Smooth muscle cell (in vitro differentiated cells): Measurements from ENCODE around the gene SAMD3. TPM values are rescaled to one million over a fixed set of nuclear protein-coding genes. Genes with fewer than 3 reads are reported as not detected.

Experiments used
- DNase-seq: peaks from one replicate; lab custom pipeline; 2025; ENCODE audit not compliant: unreplicated experiment; lab: John Stamatoyannopoulos, UW
- H2AFZ ChIP-seq: fragments of 200-600 bp; sonication (generic); 2 replicates; pipeline ENCODE4 v1.6.0; 2016; ENCODE audit warnings: antibody characterized with exemption, low read depth, mild to moderate bottlenecking
- H3F3A ChIP-seq: fragments of 200-600 bp; sonication (generic); 2 replicates; pipeline ENCODE4 v1.6.0; 2017; ENCODE audit warnings: antibody characterized with exemption, low read depth
- H3K27ac ChIP-seq: fragments of 200-600 bp; sonication (generic); 2 replicates; pipeline ENCODE4 v1.5.1; 2016; ENCODE audit warnings: low read depth, mild to moderate bottlenecking
- H3K27me3 ChIP-seq: fragments of 200-600 bp; sonication (generic); 2 replicates; pipeline ENCODE4 v1.6.1; 2016; ENCODE audit warnings: low read depth, mild to moderate bottlenecking
- H3K36me3 ChIP-seq: fragments of 200-600 bp; sonication (generic); 2 replicates; pipeline ENCODE4 v1.5.1; 2016; ENCODE audit warnings: low read depth
- H3K4me1 ChIP-seq: fragments of 200-600 bp; sonication (generic); 2 replicates; pipeline ENCODE4 v1.5.1; 2016; ENCODE audit warnings: low read depth
- H3K4me2 ChIP-seq: fragments of 200-600 bp; sonication (generic); 2 replicates; pipeline ENCODE4 v1.6.0; 2016; ENCODE audit warnings: mild to moderate bottlenecking
- H3K4me3 ChIP-seq: fragments of 200-600 bp; sonication (generic); 2 replicates; pipeline ENCODE4 v1.5.1; 2016; ENCODE audit warnings: mild to moderate bottlenecking
- H3K79me2 ChIP-seq: fragments of 200-600 bp; sonication (generic); 2 replicates; pipeline ENCODE4 v1.6.0; 2016; ENCODE audit warnings: low read depth, mild to moderate bottlenecking
- H3K9ac ChIP-seq: fragments of 200-600 bp; sonication (generic); 2 replicates; pipeline ENCODE4 v1.6.0; 2016; ENCODE audit warnings: low read depth
- H3K9me3 ChIP-seq: fragments of 200-600 bp; sonication (generic); replicated peaks from 2 replicates; pipeline ENCODE4 v1.5.1; 2016; ENCODE audit warnings: low read depth
- H4K20me1 ChIP-seq: fragments of 200-600 bp; sonication (generic); 2 replicates; pipeline ENCODE4 v1.6.0; 2016; ENCODE audit warnings: low read depth
- WGBS: methylation state at CpG from one replicate; pipeline ENCODE4 v1.1.7; 2016; ENCODE audit warnings: low lambda C conversion rate; 5-methylcytosine and 5-hydroxymethylcytosine counted together
- polyA plus RNA-seq: library from polyadenylated mRNA; unstranded; fragments of >200 nt; fragmentation: Nextera tagmentation; extraction: Ambion mirVana; gene quantifications from 2 replicates; pipeline ENCODE4 v1.2.1, GENCODE V29; 2016
- total RNA-seq: library from RNA; depleted of rRNA; stranded (reverse); fragments of >200 nt; gene quantifications from 2 replicates; pipeline ENCODE4 v1.2.3, GENCODE V29; 2014
- TF ChIP-seq, protein P1 (sequence below): fragments of 200-600 bp; sonication (generic); IDR thresholded peaks from 2 replicates; pipeline ENCODE4 v1.5.1; 2017; ENCODE audit warnings: borderline replicate concordance, mild to moderate bottlenecking, antibody characterized with exemption; ENCODE audit not compliant: insufficient read depth, poor library complexity, severe bottlenecking

Gene SAMD3
- total and polyA plus RNA-seq, 2 experiments from 2014 or later = 2.1 to 3.5 TPM

- TF ChIP-seq, protein P1, sequence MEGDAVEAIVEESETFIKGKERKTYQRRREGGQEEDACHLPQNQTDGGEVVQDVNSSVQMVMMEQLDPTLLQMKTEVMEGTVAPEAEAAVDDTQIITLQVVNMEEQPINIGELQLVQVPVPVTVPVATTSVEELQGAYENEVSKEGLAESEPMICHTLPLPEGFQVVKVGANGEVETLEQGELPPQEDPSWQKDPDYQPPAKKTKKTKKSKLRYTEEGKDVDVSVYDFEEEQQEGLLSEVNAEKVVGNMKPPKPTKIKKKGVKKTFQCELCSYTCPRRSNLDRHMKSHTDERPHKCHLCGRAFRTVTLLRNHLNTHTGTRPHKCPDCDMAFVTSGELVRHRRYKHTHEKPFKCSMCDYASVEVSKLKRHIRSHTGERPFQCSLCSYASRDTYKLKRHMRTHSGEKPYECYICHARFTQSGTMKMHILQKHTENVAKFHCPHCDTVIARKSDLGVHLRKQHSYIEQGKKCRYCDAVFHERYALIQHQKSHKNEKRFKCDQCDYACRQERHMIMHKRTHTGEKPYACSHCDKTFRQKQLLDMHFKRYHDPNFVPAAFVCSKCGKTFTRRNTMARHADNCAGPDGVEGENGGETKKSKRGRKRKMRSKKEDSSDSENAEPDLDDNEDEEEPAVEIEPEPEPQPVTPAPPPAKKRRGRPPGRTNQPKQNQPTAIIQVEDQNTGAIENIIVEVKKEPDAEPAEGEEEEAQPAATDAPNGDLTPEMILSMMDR = no peak
- Histone ChIP-seq H3K79me2 (no peaks in the 10 kb centered on the region), H2AFZ (no peak overlapping the region), H3K9ac (no peak overlapping the region), H3F3A (no peaks in the 10 kb centered on the region), H4K20me1 (no peaks in the 10 kb centered on the region), H3K36me3 (no peaks in the 10 kb centered on the region), H3K4me3 (no peak overlapping the region), H3K27ac (no peak overlapping the region), H3K9me3 (no peaks in the 10 kb centered on the region), H3K27me3 (no peaks in the 10 kb centered on the region), H3K4me1 (no peaks in the 10 kb centered on the region), H3K4me2 (no peak overlapping the region)
- no peak for DNase-seq
- WGBS = 82% methylated on average over 7 of the region's 7 CpGs
Observed at GRCh38 chr6:130148181-130148580, 74.6 kb downstream of the SAMD3 start.

DNA sequence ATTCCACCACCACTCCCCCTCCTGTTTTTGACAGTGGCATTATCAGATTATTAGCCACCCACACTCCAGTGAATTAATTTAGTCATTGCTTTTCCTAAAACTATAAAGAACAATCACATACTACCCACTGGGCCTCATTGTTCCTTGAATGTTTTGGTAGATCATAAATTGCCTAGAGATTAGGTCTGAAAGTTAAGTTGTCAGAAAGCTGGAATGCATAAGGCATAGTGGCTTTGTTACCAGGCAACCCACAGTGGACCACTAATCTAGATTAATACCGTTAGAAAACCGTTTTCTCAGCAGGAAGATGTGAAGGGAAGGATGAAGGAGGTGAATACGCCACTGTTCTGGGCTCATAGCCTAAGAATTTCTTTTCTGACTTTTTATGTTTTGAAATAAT, 75.6 kb downstream of the SAMD3 start:
- no peak overlapping the region for H3K9ac ChIP-seq
- H3K9me3 ChIP-seq = no peaks in the 10 kb centered on the region
- H2AFZ ChIP-seq = no peak overlapping the region
- H3K36me3 ChIP-seq = no peaks in the 10 kb centered on the region
- no peaks in the 10 kb centered on the region for H3F3A ChIP-seq
- no peaks in the 10 kb centered on the region for H3K27me3 ChIP-seq
- no peak overlapping the region for H3K27ac ChIP-seq
- H3K4me1 ChIP-seq = no peaks in the 10 kb centered on the region
- no peak overlapping the region for H3K4me2 ChIP-seq
- TF ChIP-seq, protein P1 = no peak
- 91% methylated on average over 3 of the region's 3 CpGs for WGBS
- no peak for DNase-seq
- H3K79me2 ChIP-seq = no peaks in the 10 kb centered on the region
- H4K20me1 ChIP-seq = no peaks in the 10 kb centered on the region
- no peak overlapping the region for H3K4me3 ChIP-seq

GRCh38 chr6:130143709-130144108, 79.0 kb downstream of the SAMD3 start:
- TF ChIP-seq, protein P1 = no peak
- Histone ChIP-seq H3K27ac (peak overlapping the region; percentile 22), H3K27me3 (no peaks in the 10 kb centered on the region), H3K4me2 (no peak overlapping the region), H3K79me2 (no peaks in the 10 kb centered on the region), H3K4me3 (no peak overlapping the region), H3K4me1 (no peaks in the 10 kb centered on the region), H3K9me3 (no peaks in the 10 kb centered on the region), H3K9ac (no peak overlapping the region), H3K36me3 (no peaks in the 10 kb centered on the region), H4K20me1 (no peaks in the 10 kb centered on the region), H2AFZ (no peak overlapping the region), H3F3A (no peaks in the 10 kb centered on the region)
- DNase-seq = no peak
- 79% methylated on average over 3 of the region's 3 CpGs for WGBS

- Histone ChIP-seq H2AFZ (no peak overlapping the region), H4K20me1 (no peaks in the 10 kb centered on the region), H3K36me3 (no peaks in the 10 kb centered on the region), H3K27ac (no peak overlapping the region), H3K4me2 (no peak overlapping the region), H3K79me2 (no peaks in the 10 kb centered on the region), H3F3A (no peaks in the 10 kb centered on the region), H3K9me3 (no peaks in the 10 kb centered on the region), H3K27me3 (no peaks in the 10 kb centered on the region), H3K4me3 (no peak overlapping the region), H3K4me1 (no peaks in the 10 kb centered on the region), H3K9ac (no peak overlapping the region)
- TF ChIP-seq, protein P1 = no peak
- DNase-seq = no peak
- 97% methylated on average over 2 of the region's 2 CpGs for WGBS
Observed at GRCh38 chr6:130140084-130140483, 82.7 kb downstream of the SAMD3 start.
